Psoas muscle (tissue), 8 donors: Measurements from ENCODE around the gene TNF. TPM values are rescaled to one million over a fixed set of nuclear protein-coding genes. Genes with fewer than 3 reads are reported as not detected.
A peak's percentile ranks its signal among the peaks of the same experiment; 100 is the strongest.

Source experiments
- ATAC-seq, 4 donors: fragments of 200-7000 bp; cut with Tn5 transposase; one replicate each; pipeline ENCODE4 v1.9.1; 2020; ENCODE audit warnings: moderate library complexity in 3 of 4, mild to moderate bottlenecking in 2 of 4
- DNase-seq, 2 donors: peaks; one replicate each; pipeline ENCODE4 v3.0.0-alpha.2; 2020
- H3K27ac ChIP-seq: fragments of 200-600 bp; one replicate; pipeline ENCODE4 v1.8.0; 2022
- H3K27me3 ChIP-seq, 3 donors: fragments of 200-600 bp in 1 of 3; one replicate each; pipeline versions ENCODE4 v1.6.1 to v1.8.0; 2013 to 2022; ENCODE audit warnings: low read length in 2 of 3, mild to moderate bottlenecking in 2 of 3, moderate library complexity in 1 of 3; ENCODE audit not compliant: insufficient read depth in 3 of 3
- H3K36me3 ChIP-seq, 2 donors: fragments of 200-600 bp in 1 of 2; one replicate each; pipeline versions ENCODE4 v1.6.1 to v1.8.0; 2013 to 2022; ENCODE audit warnings: low read depth in 1 of 2, mild to moderate bottlenecking in 1 of 2, moderate library complexity in 1 of 2; ENCODE audit not compliant: insufficient read depth in 1 of 2
- H3K4me1 ChIP-seq: fragments of 200-600 bp; one replicate; pipeline ENCODE4 v1.8.0; 2022
- H3K4me3 ChIP-seq: fragments of 200-600 bp; one replicate; pipeline ENCODE4 v1.8.0; 2022; ENCODE audit warnings: mild to moderate bottlenecking
- H3K9me3 ChIP-seq: fragments of 200-600 bp; one replicate; pipeline ENCODE4 v1.8.0; 2022
- CTCF ChIP-seq: fragments of 200-600 bp; IDR thresholded peaks from one replicate; pipeline ENCODE4 v1.8.0; 2022; ENCODE audit warnings: antibody characterized with exemption
- WGBS, 3 donors: extraction: QIAGEN DNeasy Blood & Tissue Kit; methylation state at CpG; one replicate each; pipeline versions ENCODE4 v1.1.6 to v1.1.7; 2013; 5-methylcytosine and 5-hydroxymethylcytosine counted together
- intact Hi-C, 2 donors: fragments of 100-400 bp; cut with DNase I; formaldehyde crosslinking; loops; one replicate each; pipeline versions ENCODE4 v1.11.0 to v1.14.2; 2022
- polyA plus RNA-seq, 3 donors: library from polyadenylated mRNA; stranded (reverse); fragments of 200-250 nt; gene quantifications; one replicate each; pipeline ENCODE4 v1.2.3, GENCODE V29; 2013
- total RNA-seq, 4 donors: library from RNA; stranded (reverse); fragmentation: NEBNext Ultra II Directional in 2 of 4; extraction: Animal tissue kit (Norgen Biotek cat#: 25700) in 2 of 4; gene quantifications; one replicate each; pipeline versions ENCODE4 v1.2.1 to v1.2.4, GENCODE V29; 2021 to 2023
- donor health status: healthy with polysubstance abuse.
- donor health status: DM: no; HTN: no; CAD: no; lungs with moderate emphysema.
- donor health status: Bipolar disorder and iron deficiency.
- donor health status: healthy.
- donor health status: DM: yes; HTN: yes; CAD: no.
- donor health status: DM: no; HTN: no; CAD: no.
- donor health status: DM: no; HTN: no; CAD: no.
- donor health status: DM: yes; HTN: yes; CAD: no.

TNF gene
- total and polyA plus RNA-seq, 7 donors: 0.09 to 0.81 (median 0.34) TPM; not detected in 2

GRCh38 chr6:31546339-31546957, 28.9 kb upstream of the TNF start, which contains the start of gene ATP6V1G2:
ATP6V1G2 (minus strand) TSS chr6:31546608; CDS start chr6:31546559, 49 bp downstream.
- H3K4me1 ChIP-seq: peaks cover 19% of the 10 kb centered on the region
- H3K27ac ChIP-seq: peak within 1 kb of the TSS; percentile 86
- WGBS, 3 donors: 4 to 8% (median 6%) methylated on average over 11 of the region's 11 CpGs
- intact Hi-C loops: loop anchor here (1.0 to 10.0 kb wide), 9 partner anchors 36 to 418 kb away; partner anchors contain the start of genes LTB (in 2 of the 2), AIF1 (in 1 of the 2), C6orf47 (in 1 of the 2) and EHMT2 (in 1 of the 2)
- TF ChIP-seq CTCF: peak; percentile 94
- peak within 1 kb of the TSS; percentile 71 for H3K4me3 ChIP-seq
- no peaks in the 10 kb centered on the region for H3K27me3 ChIP-seq
- H3K36me3 ChIP-seq: peaks cover 2 to 29% of the 10 kb centered on the region in 2 donors
- ATAC-seq: peak; percentile 80 to 84 (median 82)
- H3K9me3 ChIP-seq: no peaks in the 10 kb centered on the region
- DNase-seq: peak; percentile 88 to 92

- Histone ChIP-seq H3K4me1 (peaks cover 19% of the 10 kb centered on the region), H3K36me3 (peaks cover 2 to 35% of the 10 kb centered on the region in 2 donors), H3K9me3 (no peaks in the 10 kb centered on the region), H3K27me3 (no peaks in the 10 kb centered on the region), H3K27ac (peak within 1 kb of the TSS; percentile 86), H3K4me3 (peak within 1 kb of the TSS; percentile 71)
- ATAC-seq (peak; percentile 96 to 97 (median 96)), DNase-seq (peak; percentile 95 to 97)
- no peak for TF ChIP-seq CTCF
- intact Hi-C loops: loop anchor here (1.0 to 10.0 kb wide), 9 partner anchors 35 to 418 kb away; partner anchors contain the start of genes LTB (in 2 of the 2), AIF1 (in 1 of the 2), C6orf47 (in 1 of the 2) and EHMT2 (in 1 of the 2)
- WGBS, 3 donors: 0% methylated on average over 25 of the region's 25 CpGs
These were observed 28.2 kb upstream of the TNF start, which contains the start of gene NFKBIL1 for GRCh38 chr6:31546958-31547726. NFKBIL1 (plus strand) TSS chr6:31547608; CDS start chr6:31547695, 87 bp downstream.

GRCh38 chr6:31547727-31548543, 27.4 kb upstream of the TNF start:
- intact Hi-C loops: loop anchor here (2.0 to 10.0 kb wide), 8 partner anchors 34 to 417 kb away; partner anchors contain the start of genes LTB (in 2 of the 2), AIF1 (in 1 of the 2), C6orf47 (in 1 of the 2) and EHMT2 (in 1 of the 2)
- no peak for TF ChIP-seq CTCF
- peak in 1 of 2 donors; percentile 57 for DNase-seq

GRCh38 chr6:31548544-31548873, 26.9 kb upstream of the TNF start:
- H3K9me3 ChIP-seq: no peaks in the 10 kb centered on the region
- H3K4me3 ChIP-seq: peak overlapping the region; percentile 71
- no peak for TF ChIP-seq CTCF
- H3K27ac ChIP-seq: peak overlapping the region; percentile 86
- peaks cover 2 to 43% of the 10 kb centered on the region in 2 donors for H3K36me3 ChIP-seq
- no peak for ATAC-seq
- H3K27me3 ChIP-seq: no peaks in the 10 kb centered on the region
- WGBS, 3 donors: 85 to 90% (median 88%) methylated on average over 2 of the region's 2 CpGs
- intact Hi-C loops: loop anchor here (5.0 to 10.0 kb wide), 7 partner anchors 34 to 416 kb away; partner anchors contain the start of genes LTB (in 2 of the 2), AIF1 (in 1 of the 2), C6orf47 (in 1 of the 2) and EHMT2 (in 1 of the 2)
- DNase-seq: no peak
- peaks cover 11% of the 10 kb centered on the region for H3K4me1 ChIP-seq

More at GRCh38 chr6:31547727-31548543, 27.4 kb upstream of the TNF start:
- Histone ChIP-seq H3K4me1 (peaks cover 15% of the 10 kb centered on the region), H3K27me3 (no peaks in the 10 kb centered on the region), H3K27ac (peak overlapping the region; percentile 86), H3K4me3 (peak overlapping the region; percentile 71), H3K9me3 (no peaks in the 10 kb centered on the region), H3K36me3 (peaks cover 2 to 37% of the 10 kb centered on the region in 2 donors)
- 73 to 79% (median 74%) methylated on average over 24 of the region's 24 CpGs for WGBS, 3 donors
- ATAC-seq: peak in 1 of 4 donors; percentile 5
